ENCODE measurements around the gene TCF4.
A peak's percentile ranks its signal among the peaks of the same experiment; 100 is the strongest.

Gene TCF4

DNA sequence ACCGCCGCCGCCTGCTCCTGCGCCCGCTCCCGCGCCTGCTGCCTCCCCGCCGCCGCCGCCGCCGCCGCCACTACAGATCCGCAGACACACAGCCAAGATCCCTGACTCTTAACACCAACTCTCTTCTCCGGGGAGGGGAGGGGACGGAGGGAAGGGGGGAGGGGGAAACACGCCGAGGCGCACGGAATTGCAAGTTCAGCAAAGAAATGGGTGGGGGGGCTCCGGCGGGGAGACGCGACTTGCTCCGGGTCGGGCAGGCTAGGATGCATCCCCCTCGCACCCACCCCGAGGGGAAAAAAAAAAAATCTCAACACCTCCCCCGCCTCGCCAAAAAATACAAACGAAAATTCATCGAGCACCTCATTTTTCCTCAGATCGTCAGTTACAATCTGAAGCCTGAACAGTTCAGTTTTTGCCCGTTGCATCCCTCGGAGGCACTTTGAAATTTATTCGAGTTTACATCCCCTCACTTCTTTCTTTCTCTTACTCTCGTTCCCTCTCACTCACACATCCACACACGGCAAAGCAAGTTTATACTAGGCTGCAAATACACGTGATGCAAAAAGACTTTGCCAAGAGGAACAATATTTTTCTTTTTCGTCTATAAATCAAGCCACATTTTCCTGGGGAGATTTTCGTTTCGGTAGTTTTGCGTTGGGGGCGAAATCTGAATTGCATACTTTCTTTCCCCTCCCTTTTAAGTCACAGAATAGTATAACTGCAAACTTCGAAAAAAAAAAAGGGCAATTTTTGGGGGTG, at the start of gene TCF4:
Gene TCF4 (minus strand): TSS at position 82 of the 759 bp plus-strand sequence. CDS start 1,076 bp downstream, outside the sequence.
- H3K9me3 Mint-ChIP-seq, result no peaks in the 10 kb centered on the region
- intact Hi-C loops (cut with micrococcal nuclease), result loop anchor here (2.0 to 10.0 kb wide), 8 partner anchors 123 to 1047 kb away; partner anchors contain the start of gene TXNL1
- no peaks in the 10 kb centered on the region for H3K27me3 Mint-ChIP-seq
- peaks cover 33% of the 10 kb centered on the region for H3K4me1 Mint-ChIP-seq (ENCODE audit: low read depth)
- peak within 1 kb of the TSS; percentile 86 for H3K27ac Mint-ChIP-seq
- peaks cover 15% of the 10 kb centered on the region for H3K36me3 Mint-ChIP-seq (ENCODE audit: low read depth)
- peak within 1 kb of the TSS; percentile 81 for H3K4me3 Mint-ChIP-seq

DNA sequence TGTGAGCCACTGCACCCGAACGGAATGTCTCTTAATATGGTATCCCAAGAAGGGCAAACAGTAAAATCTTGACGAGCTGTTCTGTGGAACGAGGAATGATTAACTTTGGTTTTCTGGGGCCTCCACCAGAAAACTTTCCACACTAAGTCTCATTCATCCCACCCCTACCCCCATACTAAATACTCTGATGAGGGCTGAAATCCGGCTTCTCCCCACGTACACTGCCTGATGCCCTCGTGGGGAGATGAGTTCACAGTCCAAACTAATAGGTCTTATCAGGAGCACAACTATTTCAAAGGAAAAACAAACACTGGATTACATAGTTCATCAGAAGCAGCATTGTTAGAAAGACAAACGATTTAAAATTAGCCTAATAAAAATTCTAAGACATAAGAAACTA, 49.2 kb upstream of the TCF4 start:
- intact Hi-C loops (cut with micrococcal nuclease), result no loop called here
- Mint-ChIP-seq H3K36me3 (ENCODE audit: low read depth) (no peaks in the 10 kb centered on the region), H3K4me1 (ENCODE audit: low read depth) (peaks cover 9% of the 10 kb centered on the region), H3K27ac (no peak overlapping the region), H3K9me3 (peaks cover 19% of the 10 kb centered on the region), H3K27me3 (no peaks in the 10 kb centered on the region), H3K4me3 (no peak overlapping the region)

DNA sequence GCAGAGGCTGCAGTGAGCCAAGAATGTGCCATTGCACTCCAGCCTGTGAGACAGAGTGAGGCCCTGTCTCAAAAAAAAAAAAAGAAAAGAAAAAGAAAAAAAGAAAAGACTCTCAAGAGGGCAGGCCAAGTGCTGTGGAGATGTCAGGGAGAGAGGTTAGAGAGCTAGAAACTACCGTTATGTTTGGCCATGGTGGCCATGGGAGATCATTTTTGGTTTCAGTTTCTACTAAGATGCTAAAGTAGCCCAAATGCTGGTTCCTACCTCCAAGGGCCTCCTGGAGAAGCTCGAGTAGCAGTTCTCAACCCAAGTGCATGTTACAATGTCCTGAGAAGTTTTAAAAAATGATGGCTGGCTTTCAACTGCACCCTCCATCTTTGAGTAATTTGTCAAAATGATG, 47.4 kb upstream of the TCF4 start:
- intact Hi-C loops (cut with micrococcal nuclease), result no loop called here
- Mint-ChIP-seq H3K4me1 (ENCODE audit: low read depth) (peaks cover 9% of the 10 kb centered on the region), H3K4me3 (no peak overlapping the region), H3K27ac (no peak overlapping the region), H3K27me3 (no peaks in the 10 kb centered on the region), H3K9me3 (peaks cover 1% of the 10 kb centered on the region), H3K36me3 (ENCODE audit: low read depth) (no peaks in the 10 kb centered on the region)

DNA sequence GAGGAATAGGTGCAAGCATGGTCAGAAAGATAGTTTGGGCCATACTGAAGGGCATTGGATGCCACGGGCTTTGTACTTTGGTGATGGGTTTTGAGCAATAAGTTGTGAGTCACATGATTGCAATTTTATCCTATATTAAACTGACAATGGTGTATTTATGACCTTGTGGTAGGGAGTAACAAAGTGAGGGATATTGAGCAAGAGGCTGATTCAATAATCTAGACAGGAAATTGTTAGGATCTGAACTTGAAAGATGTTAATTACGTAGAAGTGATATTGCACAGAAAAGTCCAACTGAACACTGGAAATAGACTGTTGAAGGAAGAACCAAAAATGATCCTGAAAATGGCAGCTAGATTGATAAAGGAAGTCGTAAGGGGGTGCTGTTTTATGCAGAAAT, 46.6 kb upstream of the TCF4 start:
- intact Hi-C loops (cut with micrococcal nuclease), result no loop called here
- H3K4me3 Mint-ChIP-seq, result no peak overlapping the region
- H3K9me3 Mint-ChIP-seq, result no peaks in the 10 kb centered on the region
- H3K27me3 Mint-ChIP-seq, result no peaks in the 10 kb centered on the region
- H3K27ac Mint-ChIP-seq, result no peak overlapping the region
- H3K36me3 Mint-ChIP-seq (ENCODE audit: low read depth), result no peaks in the 10 kb centered on the region
- H3K4me1 Mint-ChIP-seq (ENCODE audit: low read depth), result peaks cover 9% of the 10 kb centered on the region

DNA sequence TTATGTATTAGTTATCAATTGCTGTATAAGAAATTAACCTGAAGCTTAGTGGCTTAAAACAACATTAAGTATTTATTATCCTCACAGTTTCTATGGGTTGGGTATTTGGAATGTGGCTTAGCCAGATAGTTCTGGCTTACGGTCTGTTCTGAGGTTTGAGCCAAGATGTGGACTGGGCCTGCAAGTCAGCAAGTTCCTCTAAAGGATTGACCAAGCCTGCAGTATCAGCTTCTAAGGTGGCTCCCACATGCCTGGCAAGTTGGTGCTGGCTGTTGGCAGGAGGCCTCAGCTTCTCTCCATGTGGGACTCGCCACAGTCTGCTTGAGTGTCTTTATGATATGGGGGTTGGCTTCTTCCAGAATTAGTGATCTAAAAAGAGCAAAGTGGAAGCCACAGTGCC, 45.0 kb upstream of the TCF4 start:
- Mint-ChIP-seq H3K27ac (no peak overlapping the region), H3K36me3 (ENCODE audit: low read depth) (no peaks in the 10 kb centered on the region), H3K4me1 (ENCODE audit: low read depth) (peaks cover 9% of the 10 kb centered on the region), H3K27me3 (no peaks in the 10 kb centered on the region), H3K4me3 (no peak overlapping the region), H3K9me3 (no peaks in the 10 kb centered on the region)
- intact Hi-C loops (cut with micrococcal nuclease), result no loop called here

DNA sequence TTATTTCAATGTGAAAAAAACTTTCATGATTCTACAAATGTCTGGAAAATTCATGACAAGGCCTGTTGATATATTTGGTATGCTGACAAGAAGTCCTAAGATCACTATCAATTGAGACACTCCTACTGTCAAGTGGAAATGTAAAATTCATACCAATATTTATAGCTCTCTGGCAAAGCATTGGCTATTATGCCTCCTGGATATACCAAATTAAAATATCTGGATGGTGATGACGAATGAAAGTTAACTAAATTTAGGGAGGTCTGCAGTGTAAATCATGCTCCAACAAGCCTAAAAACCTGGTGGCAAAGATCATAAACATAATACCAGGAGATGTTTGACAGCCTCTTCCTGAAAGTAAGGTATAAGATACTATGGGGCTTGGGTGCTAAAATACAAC, 41.1 kb upstream of the TCF4 start:
- Mint-ChIP-seq H3K9me3 (no peaks in the 10 kb centered on the region), H3K4me1 (ENCODE audit: low read depth) (no peaks in the 10 kb centered on the region), H3K27ac (no peak overlapping the region), H3K27me3 (no peaks in the 10 kb centered on the region), H3K4me3 (no peak overlapping the region), H3K36me3 (ENCODE audit: low read depth) (no peaks in the 10 kb centered on the region)
- intact Hi-C loops (cut with micrococcal nuclease), result no loop called here

DNA sequence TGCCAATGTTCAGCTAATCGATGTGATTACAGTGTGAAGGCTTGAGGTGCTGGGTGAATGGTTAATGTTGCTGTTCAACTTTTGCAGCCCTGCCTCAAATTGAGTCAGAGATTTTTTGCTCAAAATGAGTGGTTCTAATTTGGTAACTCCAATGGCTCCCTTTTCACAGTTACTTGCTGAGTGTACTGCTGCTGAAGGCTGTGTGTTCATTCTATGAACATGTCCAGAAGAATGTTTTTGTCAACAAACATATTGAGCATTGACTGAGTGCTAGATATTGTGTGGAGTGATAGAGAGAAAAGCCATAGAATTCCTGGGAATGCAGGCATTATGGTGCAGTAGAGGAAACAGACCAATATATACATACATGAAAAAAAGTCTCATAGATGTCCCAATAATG, 39.0 kb upstream of the TCF4 start:
- no peak overlapping the region for H3K27ac Mint-ChIP-seq
- H3K4me1 Mint-ChIP-seq (ENCODE audit: low read depth), result no peaks in the 10 kb centered on the region
- H3K9me3 Mint-ChIP-seq, result no peaks in the 10 kb centered on the region
- intact Hi-C loops (cut with micrococcal nuclease), result no loop called here
- H3K27me3 Mint-ChIP-seq, result no peaks in the 10 kb centered on the region
- no peak overlapping the region for H3K4me3 Mint-ChIP-seq
- H3K36me3 Mint-ChIP-seq (ENCODE audit: low read depth), result no peaks in the 10 kb centered on the region

DNA sequence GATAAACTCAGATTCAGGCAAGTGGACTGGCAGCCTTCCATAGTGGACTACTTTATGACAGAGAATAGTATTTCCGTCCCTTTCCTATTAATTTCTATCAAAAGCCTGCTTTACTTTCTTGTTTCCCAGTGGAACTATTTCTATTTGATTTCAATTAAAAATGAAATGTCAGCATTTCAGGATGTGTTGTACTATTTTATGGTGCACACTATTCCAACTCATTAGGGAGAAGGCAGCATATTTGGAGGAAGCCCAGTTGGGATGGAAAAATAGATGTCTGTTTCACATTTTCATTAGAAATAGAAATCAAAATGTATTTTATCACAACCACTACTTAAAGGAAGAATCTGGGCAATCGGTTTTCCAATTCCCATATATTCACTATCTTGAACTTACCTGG, 37.9 kb upstream of the TCF4 start:
- no peaks in the 10 kb centered on the region for H3K27me3 Mint-ChIP-seq
- H3K36me3 Mint-ChIP-seq (ENCODE audit: low read depth), result no peaks in the 10 kb centered on the region
- intact Hi-C loops (cut with micrococcal nuclease), result no loop called here
- H3K27ac Mint-ChIP-seq, result no peak overlapping the region
- no peak overlapping the region for H3K4me3 Mint-ChIP-seq
- H3K4me1 Mint-ChIP-seq (ENCODE audit: low read depth), result no peaks in the 10 kb centered on the region
- no peaks in the 10 kb centered on the region for H3K9me3 Mint-ChIP-seq

DNA sequence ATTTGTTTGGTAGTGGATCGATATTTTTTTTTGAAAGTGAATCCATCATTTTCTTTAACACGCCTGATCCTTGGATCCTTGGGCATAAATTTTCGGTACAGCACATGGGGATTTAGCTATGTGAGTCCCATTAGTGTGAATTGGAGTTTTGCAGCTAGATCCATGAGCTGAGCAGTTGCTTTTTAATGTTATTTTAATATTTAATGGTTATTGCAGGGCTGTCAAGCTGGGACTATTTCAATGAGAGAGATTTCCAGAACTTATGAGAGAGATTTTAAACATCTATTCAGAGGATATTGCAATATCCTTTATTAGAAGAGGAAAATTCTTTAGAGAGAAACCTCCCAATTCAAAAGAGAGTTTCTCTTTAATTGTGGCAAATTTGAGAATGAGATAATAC, 35.6 kb upstream of the TCF4 start:
- intact Hi-C loops (cut with micrococcal nuclease), result no loop called here
- Mint-ChIP-seq H3K4me1 (ENCODE audit: low read depth) (no peaks in the 10 kb centered on the region), H3K4me3 (no peak overlapping the region), H3K27ac (no peak overlapping the region), H3K36me3 (ENCODE audit: low read depth) (no peaks in the 10 kb centered on the region), H3K9me3 (no peaks in the 10 kb centered on the region), H3K27me3 (no peaks in the 10 kb centered on the region)

DNA sequence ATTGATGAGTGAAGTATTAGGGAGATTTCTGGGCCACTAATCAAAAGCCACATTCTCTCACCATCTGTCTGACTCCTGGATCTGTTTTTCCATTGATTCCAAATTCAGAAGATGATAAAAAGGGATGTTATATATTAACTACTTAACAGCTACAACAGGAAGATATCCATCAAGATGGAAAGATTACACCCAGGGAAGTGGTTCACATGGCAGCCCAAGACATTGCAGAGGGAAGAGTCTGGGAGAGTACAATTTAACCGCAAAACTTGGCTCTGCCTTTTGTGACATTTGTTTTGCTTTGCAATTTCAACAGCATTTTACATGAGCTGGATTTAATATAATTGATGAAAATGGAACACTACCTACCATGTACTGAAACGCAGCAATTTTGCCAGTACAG, 22.5 kb upstream of the TCF4 start:
- intact Hi-C loops (cut with micrococcal nuclease), result no loop called here
- H3K36me3 Mint-ChIP-seq (ENCODE audit: low read depth), result no peaks in the 10 kb centered on the region
- H3K9me3 Mint-ChIP-seq, result peaks cover 14% of the 10 kb centered on the region
- no peak overlapping the region for H3K27ac Mint-ChIP-seq
- H3K27me3 Mint-ChIP-seq, result no peaks in the 10 kb centered on the region
- no peaks in the 10 kb centered on the region for H3K4me1 Mint-ChIP-seq (ENCODE audit: low read depth)
- H3K4me3 Mint-ChIP-seq, result no peak overlapping the region

DNA sequence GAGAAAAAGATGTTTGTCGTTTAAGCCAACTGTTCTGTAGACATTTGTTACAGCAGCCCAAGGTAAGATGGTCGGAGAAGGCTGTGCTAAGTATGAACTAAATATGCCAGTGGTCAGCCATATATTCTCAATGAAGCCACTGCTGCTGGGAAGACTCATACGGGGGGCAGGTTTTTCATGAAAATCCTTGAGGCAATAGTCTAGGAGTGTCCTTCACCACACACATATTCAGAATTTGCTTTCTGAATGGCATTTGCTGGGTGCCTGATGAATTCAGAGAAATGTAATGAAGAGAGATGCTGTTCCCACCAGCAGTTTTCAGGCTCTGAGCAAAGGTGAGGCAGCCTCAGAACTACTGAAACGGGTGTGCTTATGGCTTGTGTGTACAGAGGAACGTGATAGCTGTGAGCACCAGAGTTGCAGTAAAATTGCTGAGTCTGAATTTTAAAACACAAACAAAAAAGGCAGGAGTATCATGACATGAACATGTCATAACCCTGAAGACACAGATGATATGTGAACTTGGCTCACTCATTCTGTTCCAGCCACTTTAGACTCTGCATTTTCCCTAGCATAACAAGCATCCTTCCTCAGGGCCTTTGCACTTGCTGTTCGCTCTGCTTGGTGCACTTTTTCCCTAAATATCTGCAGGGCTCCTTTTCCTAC, 21.3 kb upstream of the TCF4 start:
- H3K4me3 Mint-ChIP-seq, result no peak overlapping the region
- no peaks in the 10 kb centered on the region for H3K27me3 Mint-ChIP-seq
- peaks cover 14% of the 10 kb centered on the region for H3K9me3 Mint-ChIP-seq
- intact Hi-C loops (cut with micrococcal nuclease), result no loop called here
- peaks cover 1% of the 10 kb centered on the region for H3K4me1 Mint-ChIP-seq (ENCODE audit: low read depth)
- no peak overlapping the region for H3K27ac Mint-ChIP-seq
- H3K36me3 Mint-ChIP-seq (ENCODE audit: low read depth), result no peaks in the 10 kb centered on the region

DNA sequence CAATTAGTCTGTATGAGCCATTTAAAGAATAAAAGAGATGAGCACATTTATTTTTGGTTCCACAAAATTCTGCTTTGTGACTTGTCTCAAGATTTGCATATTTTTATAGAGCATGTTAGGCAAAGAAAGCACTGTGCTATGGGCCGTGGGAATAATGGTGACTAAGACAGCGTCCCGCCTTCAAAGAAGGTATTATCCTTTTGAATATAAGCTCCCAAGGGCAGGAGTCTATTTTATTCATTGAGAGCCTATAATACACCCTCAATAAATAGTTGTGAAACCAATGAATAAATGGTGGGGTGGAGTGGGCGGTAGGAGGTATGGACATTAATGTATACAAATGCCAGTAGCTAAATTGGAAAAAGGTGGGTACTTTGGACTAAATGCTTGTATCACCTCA, 20.5 kb upstream of the TCF4 start:
- H3K36me3 Mint-ChIP-seq (ENCODE audit: low read depth), result no peaks in the 10 kb centered on the region
- H3K27me3 Mint-ChIP-seq, result no peaks in the 10 kb centered on the region
- H3K4me1 Mint-ChIP-seq (ENCODE audit: low read depth), result peaks cover 6% of the 10 kb centered on the region
- no peak overlapping the region for H3K27ac Mint-ChIP-seq
- peaks cover 7% of the 10 kb centered on the region for H3K9me3 Mint-ChIP-seq
- no peak overlapping the region for H3K4me3 Mint-ChIP-seq
- intact Hi-C loops (cut with micrococcal nuclease), result no loop called here

DNA sequence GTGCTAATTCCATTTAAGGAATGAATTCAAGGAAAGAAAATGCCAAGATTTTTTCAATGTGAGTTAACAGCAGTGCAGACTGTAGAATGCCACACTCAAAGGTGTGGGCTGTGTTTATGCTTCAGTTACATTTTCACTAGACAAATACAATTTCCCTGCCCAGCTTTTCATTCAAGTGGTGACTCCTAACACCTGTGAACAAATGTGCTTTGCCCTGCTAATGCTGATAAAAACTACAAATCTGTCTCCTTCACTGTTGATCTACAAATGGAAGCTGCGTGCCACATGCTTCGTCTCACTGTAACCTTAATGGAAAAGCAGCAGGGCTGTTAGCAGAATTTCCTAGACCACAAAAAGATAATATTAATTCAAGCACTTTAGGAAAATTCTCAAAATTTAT, 19.8 kb upstream of the TCF4 start:
- H3K4me3 Mint-ChIP-seq, result no peak overlapping the region

DNA sequence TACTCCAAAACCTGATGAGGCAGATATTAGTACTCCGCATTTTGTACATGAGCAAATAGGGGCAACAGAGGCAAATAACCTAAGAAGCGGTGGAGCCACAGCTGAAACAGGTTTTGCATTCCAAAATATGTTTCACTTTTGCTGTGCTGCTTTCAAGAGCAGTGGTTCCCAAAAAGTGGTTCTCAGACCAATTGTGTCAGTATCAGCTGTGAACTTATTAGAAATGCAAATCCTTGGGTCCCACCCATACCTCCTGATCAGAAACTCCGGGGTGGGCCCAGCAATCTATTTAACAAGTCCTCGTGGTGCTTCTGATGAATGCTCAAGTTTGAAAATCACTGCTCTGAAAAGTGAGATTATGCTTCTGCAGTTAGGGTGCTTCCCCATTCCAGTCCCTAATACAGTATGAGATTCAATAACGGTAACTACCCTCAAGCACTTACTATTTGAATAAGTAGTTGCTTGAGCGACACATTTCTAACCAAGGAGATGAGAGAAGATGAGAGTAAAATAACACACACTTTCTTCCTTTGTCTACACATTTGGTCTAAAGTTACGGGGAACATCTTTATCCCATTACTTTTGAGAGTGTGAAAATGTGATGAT, 17.8 kb upstream of the TCF4 start:
- no peaks in the 10 kb centered on the region for H3K27me3 Mint-ChIP-seq
- peaks cover 6% of the 10 kb centered on the region for H3K4me1 Mint-ChIP-seq (ENCODE audit: low read depth)
- no peak overlapping the region for H3K4me3 Mint-ChIP-seq
- H3K36me3 Mint-ChIP-seq (ENCODE audit: low read depth), result no peaks in the 10 kb centered on the region
- H3K27ac Mint-ChIP-seq, result no peak overlapping the region
- no peaks in the 10 kb centered on the region for H3K9me3 Mint-ChIP-seq
- intact Hi-C loops (cut with micrococcal nuclease), result no loop called here

More for the DNA sequence above, 19.8 kb upstream of the TCF4 start:
- Mint-ChIP-seq H3K27me3 (no peaks in the 10 kb centered on the region), H3K4me1 (ENCODE audit: low read depth) (peaks cover 6% of the 10 kb centered on the region), H3K9me3 (peaks cover under 1% of the 10 kb centered on the region), H3K27ac (no peak overlapping the region), H3K36me3 (ENCODE audit: low read depth) (no peaks in the 10 kb centered on the region)
- intact Hi-C loops (cut with micrococcal nuclease), result no loop called here

Data from dendritic cell treated with granulocyte-macrophage colony-stimulating factor and Interleukin-4, amounts not matched to agents 40 ng/mL and 50 ng/mL, for 4 days (primary cell).